ENCODE results near the gene ATG5.

GRCh38 chr6:106145144-106145543 is 180.4 kb downstream of the ATG5 start:
- TF ChIP-seq ZNF274 (IDR thresholded peaks at IDR 0.05; ENCODE audit: low read depth, low read length), result no peak
- no peak for TF ChIP-seq YY1 (IDR thresholded peaks at IDR 0.05; ENCODE audit: insufficient read depth, insufficient read length)

Data from NT2/D1 (cell line).